Cardiac muscle cell (in vitro differentiated cells and primary cell): ENCODE data around the gene VWF. TPM values are rescaled to one million over a fixed set of nuclear protein-coding genes. Genes with fewer than 3 reads are reported as not detected.

ENCODE experiments used
- DNase-seq, 2 donors: peaks; one replicate each; pipeline versions ENCODE4 v3.0.0 to v3.0.0-alpha.2; 2010 to 2017; ENCODE audit warnings: low read depth in 1 of 2, low spot score in 1 of 2
- H3K27ac ChIP-seq: fragments of 200-600 bp; sonication (generic); 2 replicates; pipeline ENCODE4 v1.5.1; 2016
- H3K27me3 ChIP-seq: fragments of 200-600 bp; sonication (generic); 2 replicates; pipeline ENCODE4 v1.6.0; 2016; ENCODE audit warnings: control low read depth
- H3K36me3 ChIP-seq: fragments of 200-600 bp; sonication (generic); 2 replicates; pipeline ENCODE4 v1.5.1; 2016; ENCODE audit warnings: control low read depth
- H3K4me1 ChIP-seq: fragments of 200-600 bp; sonication (generic); 2 replicates; pipeline ENCODE4 v1.8.1; 2017; ENCODE audit warnings: low read depth, mild to moderate bottlenecking, mixed run types
- H3K4me3 ChIP-seq: fragments of 200-600 bp; sonication (generic); 2 replicates; pipeline ENCODE4 v1.5.1; 2016; ENCODE audit warnings: mild to moderate bottlenecking
- H3K9me3 ChIP-seq: fragments of 200-600 bp; sonication (generic); 2 replicates; pipeline ENCODE4 v1.5.1; 2017; ENCODE audit warnings: low read depth, mild to moderate bottlenecking, control low read depth
- polyA plus RNA-seq: library from polyadenylated mRNA; unstranded; fragments of >200 nt; fragmentation: Nextera tagmentation; extraction: Ambion mirVana; gene quantifications from 2 replicates; pipeline ENCODE4 v1.2.1, GENCODE V29; 2016
- total RNA-seq: library from RNA; depleted of rRNA; stranded (reverse); fragments of >200 nt; gene quantifications from 2 replicates; pipeline ENCODE4 v1.2.3, GENCODE V29; 2016
- TF ChIP-seq, protein P1 (sequence below): IDR thresholded peaks from 2 replicates; pipeline ENCODE4 v1.5.1; 2012; ENCODE audit warnings: low read depth, mild to moderate bottlenecking, low read length

Gene VWF
- total and polyA plus RNA-seq, 2 experiments from 2014 or later, result 0.03 TPM; not detected in 1

DNA sequence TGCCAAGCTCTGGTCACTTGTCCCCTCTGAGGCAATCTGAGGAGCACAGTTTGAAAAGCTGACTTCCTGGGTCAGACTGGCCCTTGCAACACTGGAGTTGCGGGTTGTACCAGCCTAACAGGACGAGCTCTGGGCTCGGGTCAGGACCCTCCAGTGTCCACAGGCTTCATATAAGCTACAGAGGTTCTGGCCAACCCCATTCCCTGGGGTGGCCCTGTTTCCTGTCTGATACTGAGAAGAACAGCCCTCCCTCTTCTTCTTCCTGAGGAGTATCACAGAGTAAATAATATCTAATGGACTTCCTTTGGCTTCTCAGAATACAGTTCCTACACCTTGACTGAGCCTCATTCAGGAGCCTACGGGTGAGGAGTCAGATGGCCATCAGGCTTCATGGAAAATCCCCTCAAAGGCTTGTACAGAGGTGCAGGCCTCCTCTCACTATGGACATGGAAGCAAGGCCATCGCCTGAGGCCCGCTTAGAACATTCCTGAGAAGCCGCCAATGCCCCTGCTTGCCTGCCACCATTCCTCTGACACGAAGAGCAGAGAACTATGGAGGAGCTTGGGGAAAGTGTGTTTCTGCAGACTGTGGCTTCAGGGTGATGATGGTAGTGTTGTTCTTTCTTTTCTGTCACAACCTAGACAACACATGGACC lies 150.9 kb downstream of the VWF start:
- Histone ChIP-seq H3K27me3 (no peaks in the 10 kb centered on the region), H3K4me1 (no peaks in the 10 kb centered on the region), H3K4me3 (no peak overlapping the region), H3K27ac (no peak overlapping the region), H3K9me3 (no peaks in the 10 kb centered on the region), H3K36me3 (no peaks in the 10 kb centered on the region)
- TF ChIP-seq, protein P1, sequence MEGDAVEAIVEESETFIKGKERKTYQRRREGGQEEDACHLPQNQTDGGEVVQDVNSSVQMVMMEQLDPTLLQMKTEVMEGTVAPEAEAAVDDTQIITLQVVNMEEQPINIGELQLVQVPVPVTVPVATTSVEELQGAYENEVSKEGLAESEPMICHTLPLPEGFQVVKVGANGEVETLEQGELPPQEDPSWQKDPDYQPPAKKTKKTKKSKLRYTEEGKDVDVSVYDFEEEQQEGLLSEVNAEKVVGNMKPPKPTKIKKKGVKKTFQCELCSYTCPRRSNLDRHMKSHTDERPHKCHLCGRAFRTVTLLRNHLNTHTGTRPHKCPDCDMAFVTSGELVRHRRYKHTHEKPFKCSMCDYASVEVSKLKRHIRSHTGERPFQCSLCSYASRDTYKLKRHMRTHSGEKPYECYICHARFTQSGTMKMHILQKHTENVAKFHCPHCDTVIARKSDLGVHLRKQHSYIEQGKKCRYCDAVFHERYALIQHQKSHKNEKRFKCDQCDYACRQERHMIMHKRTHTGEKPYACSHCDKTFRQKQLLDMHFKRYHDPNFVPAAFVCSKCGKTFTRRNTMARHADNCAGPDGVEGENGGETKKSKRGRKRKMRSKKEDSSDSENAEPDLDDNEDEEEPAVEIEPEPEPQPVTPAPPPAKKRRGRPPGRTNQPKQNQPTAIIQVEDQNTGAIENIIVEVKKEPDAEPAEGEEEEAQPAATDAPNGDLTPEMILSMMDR, result no peak
- no peak for DNase-seq

DNA sequence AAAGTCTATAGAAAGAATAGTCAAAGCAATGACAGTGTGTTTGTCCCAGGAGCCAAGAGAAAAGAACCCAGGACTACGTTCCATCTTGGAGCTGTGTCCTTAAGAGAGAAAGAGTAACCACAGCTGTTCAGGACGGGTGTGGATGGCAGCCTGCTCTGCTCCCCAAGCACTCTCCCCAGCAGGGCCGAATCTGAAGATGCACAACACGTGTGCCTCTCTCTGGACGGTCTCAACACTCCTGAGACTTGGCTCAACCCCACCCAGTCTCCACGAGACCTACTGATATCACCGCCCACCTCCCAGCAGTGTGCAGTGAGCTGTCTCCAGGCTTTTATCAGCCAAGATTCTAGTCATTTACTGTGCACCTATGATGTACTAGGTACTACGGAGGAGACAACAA lies 152.1 kb downstream of the VWF start:
- TF ChIP-seq, protein P1, result no peak
- Histone ChIP-seq H3K4me3 (no peak overlapping the region), H3K4me1 (no peaks in the 10 kb centered on the region), H3K27ac (no peak overlapping the region), H3K9me3 (no peaks in the 10 kb centered on the region), H3K36me3 (no peaks in the 10 kb centered on the region), H3K27me3 (no peaks in the 10 kb centered on the region)
- no peak for DNase-seq

DNA sequence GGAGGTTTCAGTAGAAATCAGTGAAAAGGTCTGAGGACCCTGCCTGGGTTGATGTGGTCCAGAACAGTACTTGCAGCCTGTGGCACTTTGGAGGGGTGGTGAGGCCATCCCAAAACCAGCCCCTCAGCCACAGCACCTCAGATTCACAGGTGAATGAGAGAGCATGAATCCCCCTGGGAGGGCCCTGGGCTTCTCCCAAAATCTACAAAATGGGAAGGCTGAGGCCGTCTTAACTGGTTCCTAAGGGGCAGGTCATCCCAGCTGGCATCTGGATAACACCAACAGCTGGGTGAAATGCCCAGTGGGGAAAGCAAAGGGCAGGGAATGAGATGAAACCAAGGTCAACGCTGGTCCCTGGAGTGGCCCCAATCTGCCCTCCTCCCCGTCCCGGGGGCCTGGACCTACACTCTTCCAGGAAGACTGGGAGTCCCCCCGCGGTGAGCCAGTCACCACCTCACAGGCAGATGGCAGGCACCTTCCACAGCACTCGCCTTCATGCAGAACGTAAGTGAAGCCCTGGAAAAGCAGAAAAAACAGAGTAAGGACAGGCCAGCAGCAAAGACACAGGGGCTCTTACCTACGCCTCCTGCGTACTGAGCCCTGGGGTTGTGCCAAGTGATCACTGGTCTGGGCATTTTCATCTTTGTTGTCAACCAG lies 153.1 kb downstream of the VWF start:
- Histone ChIP-seq H3K27me3 (no peaks in the 10 kb centered on the region), H3K9me3 (no peaks in the 10 kb centered on the region), H3K4me1 (no peaks in the 10 kb centered on the region), H3K36me3 (no peaks in the 10 kb centered on the region), H3K4me3 (no peak overlapping the region), H3K27ac (no peak overlapping the region)
- DNase-seq, result no peak
- TF ChIP-seq, protein P1, result no peak

GRCh38 chr12:5969974-5970690 lies 154.3 kb downstream of the VWF start:
- DNase-seq, result no peak
- Histone ChIP-seq H3K4me3 (no peak overlapping the region), H3K36me3 (no peaks in the 10 kb centered on the region), H3K27me3 (no peaks in the 10 kb centered on the region), H3K4me1 (no peaks in the 10 kb centered on the region), H3K27ac (no peak overlapping the region), H3K9me3 (no peaks in the 10 kb centered on the region)
- TF ChIP-seq, protein P1, result no peak

- H3K36me3 ChIP-seq, result no peaks in the 10 kb centered on the region
- no peak overlapping the region for H3K27ac ChIP-seq
- DNase-seq, result no peak
- TF ChIP-seq, protein P1, result no peak
- H3K9me3 ChIP-seq, result no peaks in the 10 kb centered on the region
- H3K4me1 ChIP-seq, result no peaks in the 10 kb centered on the region
- H3K27me3 ChIP-seq, result no peaks in the 10 kb centered on the region
- H3K4me3 ChIP-seq, result no peak overlapping the region
Observed at GRCh38 chr12:5969156-5969973, 155.1 kb downstream of the VWF start.
